ENCODE data around the gene ZNF429.

DNA sequence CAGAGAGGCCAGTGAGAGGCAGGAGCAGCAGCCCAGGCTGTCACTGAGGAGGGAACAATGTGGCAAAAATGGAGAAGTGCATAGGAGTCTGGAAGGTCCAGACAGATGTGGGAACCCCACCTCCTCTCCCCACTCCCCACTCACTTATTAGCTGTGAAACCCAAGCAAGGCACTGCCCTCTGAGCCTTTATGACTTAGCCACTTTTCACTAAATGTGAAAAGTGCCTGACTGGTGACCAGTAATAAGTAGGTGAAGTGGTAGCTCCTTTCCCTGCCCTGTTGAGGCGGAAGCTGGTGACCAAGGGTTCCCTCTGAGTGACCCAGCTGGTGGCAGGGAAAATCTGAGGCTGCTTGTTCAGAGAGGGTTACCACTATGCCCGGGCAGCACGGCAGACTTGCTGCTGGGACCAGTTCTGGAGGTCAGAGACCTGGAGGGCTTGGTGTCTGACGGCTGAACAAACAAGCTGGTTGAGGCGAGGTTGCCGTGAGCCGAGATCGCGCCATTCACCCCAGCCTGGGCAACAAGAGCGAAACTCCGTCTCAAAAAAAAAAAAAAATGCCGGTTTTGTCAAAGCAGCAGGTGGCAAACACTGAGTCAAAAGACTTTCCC is 80.0 kb downstream of the ZNF429 start:
- TF ChIP-seq, protein P1, sequence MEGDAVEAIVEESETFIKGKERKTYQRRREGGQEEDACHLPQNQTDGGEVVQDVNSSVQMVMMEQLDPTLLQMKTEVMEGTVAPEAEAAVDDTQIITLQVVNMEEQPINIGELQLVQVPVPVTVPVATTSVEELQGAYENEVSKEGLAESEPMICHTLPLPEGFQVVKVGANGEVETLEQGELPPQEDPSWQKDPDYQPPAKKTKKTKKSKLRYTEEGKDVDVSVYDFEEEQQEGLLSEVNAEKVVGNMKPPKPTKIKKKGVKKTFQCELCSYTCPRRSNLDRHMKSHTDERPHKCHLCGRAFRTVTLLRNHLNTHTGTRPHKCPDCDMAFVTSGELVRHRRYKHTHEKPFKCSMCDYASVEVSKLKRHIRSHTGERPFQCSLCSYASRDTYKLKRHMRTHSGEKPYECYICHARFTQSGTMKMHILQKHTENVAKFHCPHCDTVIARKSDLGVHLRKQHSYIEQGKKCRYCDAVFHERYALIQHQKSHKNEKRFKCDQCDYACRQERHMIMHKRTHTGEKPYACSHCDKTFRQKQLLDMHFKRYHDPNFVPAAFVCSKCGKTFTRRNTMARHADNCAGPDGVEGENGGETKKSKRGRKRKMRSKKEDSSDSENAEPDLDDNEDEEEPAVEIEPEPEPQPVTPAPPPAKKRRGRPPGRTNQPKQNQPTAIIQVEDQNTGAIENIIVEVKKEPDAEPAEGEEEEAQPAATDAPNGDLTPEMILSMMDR (IDR thresholded peaks at IDR 0.05) = no peak
- no peak for TF ChIP-seq POLR2A (IDR thresholded peaks at IDR 0.05)

Measured in sigmoid colon (tissue), 3 donors.